ENCODE data around the gene ARSA.
A peak's percentile ranks its signal among the peaks of the same experiment; 100 is the strongest.
"Not testable (repeated sequence)": the region's sequence is repeated elsewhere in the genome, so short reads cannot be mapped to it uniquely, and the experiment has no call there.

ARSA gene

DNA sequence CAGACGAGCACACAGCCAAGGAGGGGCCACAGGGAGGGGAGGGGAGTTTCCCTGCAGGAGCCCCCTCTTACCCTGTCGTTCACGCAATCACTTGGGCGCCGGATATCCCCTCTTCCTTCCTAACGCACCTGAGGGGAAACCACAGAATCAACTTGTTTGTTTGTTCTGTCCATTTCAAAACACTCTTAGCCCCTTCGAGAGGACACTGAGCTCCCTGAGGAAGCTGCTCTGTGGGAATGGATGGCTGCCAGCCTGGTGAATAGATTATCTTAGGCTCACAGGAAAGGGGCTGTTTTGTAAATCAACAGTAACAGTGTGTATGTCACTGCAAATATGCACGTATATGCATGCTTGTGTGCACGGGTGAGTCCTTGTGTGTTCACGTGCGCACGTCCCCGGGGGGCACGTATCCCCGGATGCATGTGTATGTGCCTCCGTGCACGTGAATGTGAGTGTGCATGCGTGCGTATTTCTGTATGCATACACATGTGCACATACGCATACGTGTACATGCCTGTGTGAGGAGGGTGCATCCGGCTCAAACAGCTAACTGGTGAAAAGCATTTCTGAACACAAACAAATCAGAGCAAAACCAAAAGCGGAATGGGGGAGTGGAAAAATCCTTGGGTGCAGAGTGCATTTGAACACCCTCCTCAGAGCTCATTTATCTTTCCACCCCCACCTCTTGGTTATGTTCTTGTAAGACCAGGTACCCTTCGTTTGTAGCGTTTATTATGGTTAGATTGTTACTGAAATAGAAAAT lies 7.2 kb downstream of the ARSA start:
- peak in 1 of 2 experiments; percentile 35 for DNase-seq

DNA sequence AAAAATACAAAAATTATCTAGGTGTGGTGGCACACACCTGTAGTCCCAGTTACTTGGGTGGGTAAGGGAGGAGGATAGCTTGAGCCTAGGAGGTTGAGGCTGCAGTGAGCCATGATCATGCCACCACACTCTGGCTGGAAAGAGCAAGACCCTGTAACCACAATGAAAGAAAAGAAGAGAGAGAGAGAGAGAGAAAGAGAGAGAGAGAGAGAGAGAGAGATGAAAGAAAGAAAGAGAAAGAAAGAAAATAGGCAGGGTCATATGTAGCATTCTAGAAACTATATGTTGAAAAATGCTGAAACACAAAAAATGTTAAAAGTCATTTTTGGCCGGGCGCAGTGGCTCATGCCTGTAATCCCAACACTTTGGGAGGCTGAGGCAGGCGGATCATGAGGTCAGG lies 13.7 kb downstream of the ARSA start:
- not testable (repeated sequence) for DNase-seq

DNA sequence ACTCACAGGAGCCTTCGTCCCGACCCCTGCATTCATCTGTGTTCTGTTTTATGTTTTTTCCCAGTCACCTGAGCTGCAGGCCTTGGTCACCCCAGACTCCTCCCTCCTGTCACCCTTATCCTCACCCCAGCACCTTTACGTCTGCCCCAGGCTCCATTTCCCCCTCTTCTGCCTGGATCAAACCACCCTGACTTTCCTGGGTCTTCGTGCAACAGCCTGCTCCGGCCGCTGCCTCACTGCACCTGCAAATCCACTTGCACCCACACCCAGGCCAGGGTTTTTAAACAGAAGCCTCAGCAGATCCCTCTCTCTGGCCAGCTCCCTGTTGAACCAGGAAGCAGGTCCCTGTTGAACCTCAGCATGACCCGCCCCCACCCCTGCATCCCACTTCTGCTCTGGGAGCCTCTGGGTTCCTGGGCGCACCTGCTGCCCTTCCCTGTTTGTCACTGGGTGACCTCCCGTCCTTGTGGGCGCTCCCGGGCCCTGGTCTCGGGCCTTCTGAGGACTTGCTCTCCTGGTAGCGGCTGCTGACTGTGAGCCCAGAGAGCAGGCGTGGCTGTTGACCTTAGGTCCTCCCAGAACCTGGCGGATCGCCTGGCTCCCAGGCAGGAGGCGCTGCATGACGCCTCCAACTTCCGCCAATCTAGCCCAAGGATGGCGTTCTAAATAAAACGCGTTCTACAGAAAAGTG lies 14.5 kb downstream of the ARSA start:
- peak in 1 of 2 experiments; percentile 47 for DNase-seq

DNA sequence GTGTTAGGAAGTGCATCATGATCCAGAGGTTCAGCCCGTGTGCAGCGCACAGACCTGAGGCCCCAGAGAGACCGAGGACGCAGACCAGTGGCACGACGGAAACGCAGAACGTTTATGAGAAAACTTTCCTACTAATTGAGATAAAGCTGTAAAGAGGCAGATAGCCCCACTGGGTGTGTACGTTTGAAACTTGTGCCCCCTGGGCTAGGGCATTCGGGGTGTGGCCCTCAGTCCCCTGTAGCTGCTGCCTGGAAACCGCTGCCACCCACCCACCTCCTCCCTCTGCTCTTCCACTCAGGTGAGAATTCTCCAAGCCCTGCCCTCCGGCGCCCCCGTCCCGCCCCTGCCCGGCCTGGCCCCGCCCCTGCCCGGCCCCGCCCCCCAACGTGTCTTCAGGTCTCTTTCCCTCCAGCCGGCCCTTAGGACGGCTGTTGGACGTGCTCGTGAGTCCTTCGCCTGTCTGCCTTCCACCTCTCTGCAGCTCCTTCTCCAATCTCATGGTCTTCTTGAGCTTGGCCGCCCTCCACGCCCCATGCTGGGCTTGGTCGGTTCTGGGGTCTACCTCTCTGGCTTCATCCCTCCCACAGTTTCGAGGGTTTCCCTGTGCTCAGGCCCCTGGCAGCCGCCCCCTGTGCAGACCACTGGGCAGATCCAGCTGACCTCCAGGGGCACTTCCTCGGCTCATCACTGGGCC lies 15.3 kb downstream of the ARSA start:
- peak in 1 of 2 experiments; percentile 48 for DNase-seq

DNA sequence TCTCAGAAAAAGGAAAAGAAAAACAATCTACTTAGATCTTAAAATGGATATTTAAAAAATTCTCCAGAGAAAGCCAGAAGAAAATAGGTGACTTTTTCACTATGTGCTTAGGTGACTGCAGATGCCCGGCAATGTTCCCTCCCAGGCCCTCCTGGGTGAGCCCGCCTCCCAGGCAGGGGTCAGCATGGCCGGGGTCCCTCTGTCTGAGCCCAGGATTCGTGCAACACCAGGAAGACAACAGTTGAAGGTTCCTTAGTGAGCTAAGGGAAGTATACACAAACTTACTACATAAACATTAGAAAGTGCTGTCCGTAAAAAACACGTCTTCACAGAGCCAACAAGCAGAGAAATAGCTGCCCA lies 15.8 kb downstream of the ARSA start:
- DNase-seq: no peak

DNA sequence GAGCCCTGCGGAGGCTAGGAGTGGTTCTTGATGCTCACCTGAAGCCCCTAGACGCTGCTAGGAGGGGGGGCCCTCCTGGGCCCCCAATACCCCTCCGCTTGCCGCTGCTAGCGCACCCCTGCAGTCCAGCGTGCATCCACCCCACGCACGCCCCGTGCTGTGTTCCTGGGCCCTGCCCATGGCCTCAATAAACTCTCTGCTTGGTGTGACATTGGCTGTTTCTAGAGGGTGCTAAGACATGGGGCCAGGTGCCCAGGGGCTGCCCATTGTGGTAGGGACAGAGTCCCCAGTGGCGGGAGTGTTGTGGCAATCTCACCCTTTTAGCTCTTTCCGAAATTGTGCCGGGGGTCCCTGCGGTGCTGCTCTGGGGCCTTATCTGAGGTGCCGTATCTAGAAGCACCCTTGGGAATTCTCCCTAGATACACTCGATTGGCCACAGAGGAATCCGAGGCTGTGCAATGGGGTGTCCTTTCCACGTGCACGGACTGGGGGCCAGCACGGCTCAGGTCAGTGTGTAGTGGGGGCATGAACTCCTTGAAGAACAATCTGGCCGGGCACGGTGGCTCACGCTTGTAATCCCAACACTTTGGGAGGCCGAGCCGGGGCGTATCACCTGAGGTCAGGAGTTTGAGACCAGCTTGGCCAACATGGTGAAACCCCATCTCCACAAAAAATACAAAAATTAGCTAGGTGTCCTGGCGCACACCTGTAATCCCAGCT lies 16.5 kb downstream of the ARSA start:
- no peak for DNase-seq

DNA sequence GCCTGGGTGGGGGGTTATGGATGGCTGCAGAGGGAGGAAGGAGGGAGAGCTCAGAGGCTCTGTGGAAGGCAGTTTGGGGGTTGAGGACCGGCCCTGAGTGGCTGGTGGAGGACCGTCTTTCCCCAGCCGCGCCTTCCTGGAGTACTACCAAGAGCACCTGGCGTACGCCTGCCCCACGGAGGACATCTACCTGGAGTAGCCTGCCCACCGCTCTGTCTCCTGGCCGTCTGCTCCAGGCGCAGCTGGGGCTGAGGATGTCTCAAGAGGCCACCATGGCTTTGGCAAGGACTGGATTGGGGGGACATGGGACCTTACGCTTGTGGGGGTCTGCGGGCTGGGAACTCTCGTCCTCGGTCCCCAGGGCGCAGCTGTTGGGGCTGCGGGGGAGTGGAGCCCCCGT lies 17.4 kb downstream of the ARSA start:
- no peak for DNase-seq

DNA sequence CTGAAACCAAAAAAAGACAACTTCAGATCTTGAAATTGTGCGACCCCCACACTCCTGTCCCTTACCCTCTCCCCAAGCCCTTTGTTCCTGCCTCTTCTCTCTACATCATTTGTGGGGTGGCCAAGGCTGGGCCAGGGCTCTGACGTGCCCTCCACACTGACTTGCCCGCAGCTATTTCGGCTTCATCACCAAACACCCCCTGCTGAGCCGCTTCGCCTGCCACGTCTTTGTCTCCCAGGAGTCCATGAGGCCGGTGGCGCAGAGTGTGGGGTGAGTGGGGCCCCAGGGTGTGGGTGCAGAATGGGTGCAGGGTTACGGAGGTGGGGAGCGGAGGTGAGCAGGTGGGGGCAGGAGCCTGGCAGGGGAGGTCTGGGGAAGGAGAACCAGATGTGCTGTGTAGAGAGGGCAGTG lies 17.9 kb downstream of the ARSA start:
- DNase-seq: no peak

DNA sequence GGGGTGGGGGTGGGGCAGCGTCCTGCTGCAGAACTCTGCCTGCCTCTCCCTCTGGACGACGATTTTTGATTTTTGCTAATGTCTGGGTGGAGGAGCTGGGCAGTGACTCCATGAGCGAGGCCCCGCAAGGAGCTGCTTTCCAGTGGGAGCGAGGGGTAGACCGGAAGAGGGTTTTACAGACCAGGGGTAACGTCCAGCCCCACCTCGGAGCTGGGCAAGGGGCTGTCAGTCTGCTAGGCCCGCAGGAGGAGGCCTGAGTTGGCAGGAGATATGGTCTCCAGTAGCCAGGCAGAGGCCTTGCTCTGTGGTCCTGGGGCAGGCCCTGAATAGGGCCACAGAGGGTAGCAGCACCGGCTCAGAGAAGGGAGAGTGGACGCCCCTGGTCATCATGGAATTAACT lies 18.4 kb downstream of the ARSA start:
- no peak for DNase-seq

DNA sequence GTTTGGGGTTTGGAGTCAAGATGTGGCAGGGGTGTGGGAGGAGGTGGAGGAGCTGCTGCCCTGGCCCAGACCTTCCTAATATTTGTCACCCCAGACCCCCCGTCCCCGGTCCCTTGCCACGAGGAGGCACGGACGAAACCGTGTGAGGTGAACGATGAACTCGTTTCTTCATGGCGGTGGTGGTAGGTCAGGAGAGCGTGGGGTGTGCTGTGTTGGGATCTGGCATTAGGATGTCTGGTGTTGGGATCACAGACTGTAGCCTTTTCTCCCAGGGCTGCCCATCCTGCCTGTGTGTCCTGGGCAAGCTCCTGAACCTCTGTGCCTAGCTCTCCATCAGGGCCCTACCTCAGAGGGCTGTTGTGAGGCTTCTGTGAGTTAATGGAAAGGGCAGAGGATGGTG lies 19.0 kb downstream of the ARSA start:
- no peak for DNase-seq

DNA sequence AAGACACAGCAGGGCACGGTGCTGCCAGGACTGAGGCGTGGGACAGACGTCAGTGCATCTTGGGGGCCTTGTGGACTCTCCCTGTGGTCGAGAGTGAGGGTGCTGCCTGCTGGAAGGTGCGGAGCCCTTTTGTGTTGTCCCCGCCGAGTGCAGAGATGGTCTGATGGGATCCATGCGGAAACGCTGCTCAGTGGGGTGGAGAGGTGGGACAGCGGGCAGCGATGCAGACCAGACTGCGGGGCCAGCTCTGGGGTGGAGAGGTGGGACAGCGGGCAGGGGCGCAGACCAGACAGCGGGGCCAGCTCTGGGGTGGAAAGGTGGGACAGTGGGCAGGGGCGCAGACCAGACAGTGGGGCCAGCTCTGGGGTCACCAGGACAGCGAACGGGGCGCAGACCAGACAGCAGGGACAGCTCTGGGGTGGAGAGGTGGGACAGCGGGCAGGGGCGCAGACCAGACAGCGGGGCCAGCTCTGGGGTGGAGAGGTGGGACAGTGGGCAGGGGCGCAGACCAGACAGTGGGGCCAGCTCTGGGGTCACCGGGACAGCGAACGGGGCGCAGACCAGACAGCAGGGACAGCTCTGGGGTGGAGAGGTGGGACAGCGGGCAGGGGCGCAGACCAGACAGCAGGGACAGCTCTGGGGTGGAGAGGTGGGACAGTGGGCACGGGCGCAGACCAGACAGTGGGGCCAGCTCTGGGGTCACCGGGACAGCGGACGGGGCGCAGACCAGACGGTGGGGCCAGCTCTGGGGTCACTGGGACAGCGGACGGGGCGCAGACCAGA lies 19.7 kb downstream of the ARSA start:
- DNase-seq: not testable (repeated sequence)

DNA sequence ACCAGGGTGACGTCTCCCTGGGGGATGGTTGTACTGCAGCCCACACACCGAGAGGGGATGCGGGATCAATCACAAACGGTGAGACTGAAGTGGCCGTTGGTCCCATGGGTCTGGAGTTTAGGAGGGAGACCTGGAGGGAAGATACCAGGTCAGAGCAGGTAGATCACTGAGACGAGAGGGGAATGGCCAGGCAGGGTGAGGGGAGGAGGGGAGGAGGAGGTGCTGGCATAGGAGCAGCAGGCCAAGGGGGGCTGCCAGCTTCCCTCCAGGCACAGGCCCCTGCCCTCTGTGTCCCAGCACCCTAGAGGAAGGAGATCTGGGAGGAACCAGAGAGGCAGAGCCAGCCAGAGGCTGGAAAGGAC lies 20.3 kb downstream of the ARSA start:
- no peak for DNase-seq

DNA sequence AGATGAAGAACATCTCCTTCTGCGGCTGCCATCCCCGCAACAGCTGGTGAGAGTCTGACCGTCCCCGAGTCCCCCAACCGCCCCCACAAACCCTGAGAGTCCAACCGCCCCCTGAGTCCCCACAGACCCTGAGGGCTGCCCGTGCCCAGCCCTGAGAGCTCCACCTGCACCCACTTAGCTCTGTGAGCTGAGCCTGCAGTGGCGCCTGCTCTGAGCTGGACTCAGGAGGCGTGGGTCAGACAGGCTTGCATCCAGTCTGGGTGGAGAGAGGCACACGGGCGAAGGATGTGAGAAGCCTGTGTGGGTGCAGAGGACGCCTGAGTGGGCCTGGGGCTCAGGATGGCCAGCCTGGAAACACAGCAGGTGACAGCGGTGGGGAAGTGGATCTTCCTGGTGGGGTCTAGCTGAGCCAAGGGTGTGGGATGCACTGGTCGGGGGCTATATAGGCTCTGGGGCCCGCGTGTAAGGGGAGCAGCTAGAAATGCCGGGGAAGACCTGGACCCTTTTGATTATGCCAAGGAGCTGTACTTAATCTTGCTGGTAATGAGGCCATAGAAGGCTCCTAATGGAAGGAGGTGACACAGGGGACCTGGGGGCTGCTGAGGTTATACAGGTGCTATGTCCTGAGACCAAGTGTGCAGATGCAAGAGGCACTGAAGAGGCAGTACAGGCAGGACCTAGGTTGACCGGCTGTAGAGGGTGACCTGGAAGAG lies 20.9 kb downstream of the ARSA start:
- DNase-seq: no peak

DNA sequence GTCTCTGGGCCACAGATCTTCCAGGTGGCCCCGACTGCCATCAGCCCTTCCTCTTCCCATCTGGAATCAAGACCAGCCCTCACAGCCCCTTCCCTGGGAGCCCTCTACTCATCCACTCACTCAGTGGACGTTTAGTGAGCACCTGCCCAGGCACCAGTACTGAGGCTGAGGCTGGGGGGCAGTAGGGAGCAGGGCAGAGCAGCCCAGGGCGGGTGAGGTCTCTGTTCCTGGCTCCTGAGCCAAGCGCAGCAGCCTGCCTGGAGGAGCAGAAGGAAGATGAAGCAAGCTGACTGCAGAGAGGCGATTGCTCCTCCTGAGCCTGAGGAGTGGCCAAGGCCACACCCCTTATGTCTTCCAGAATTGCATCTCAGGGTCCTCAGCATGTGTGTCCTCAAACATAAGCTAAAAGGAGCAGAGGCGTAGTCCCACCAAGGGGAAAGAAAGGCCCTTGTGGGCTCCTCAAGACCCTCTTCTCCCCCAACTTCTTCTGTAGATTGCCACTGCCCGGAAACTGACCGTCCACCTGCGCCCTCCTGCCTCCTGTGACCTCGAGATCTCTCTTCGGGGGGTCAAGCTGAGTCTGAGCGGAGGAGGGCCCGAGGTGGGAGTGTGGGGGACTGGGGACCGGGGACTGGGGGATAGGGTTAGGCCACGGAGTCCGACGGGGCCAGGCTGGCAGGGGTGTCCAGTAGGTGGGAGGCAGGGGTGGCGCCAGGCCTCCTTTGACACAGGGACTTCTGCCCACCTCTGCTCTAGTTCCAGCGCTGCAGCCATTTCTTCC lies 21.6 kb downstream of the ARSA start:
- no peak for DNase-seq

DNA sequence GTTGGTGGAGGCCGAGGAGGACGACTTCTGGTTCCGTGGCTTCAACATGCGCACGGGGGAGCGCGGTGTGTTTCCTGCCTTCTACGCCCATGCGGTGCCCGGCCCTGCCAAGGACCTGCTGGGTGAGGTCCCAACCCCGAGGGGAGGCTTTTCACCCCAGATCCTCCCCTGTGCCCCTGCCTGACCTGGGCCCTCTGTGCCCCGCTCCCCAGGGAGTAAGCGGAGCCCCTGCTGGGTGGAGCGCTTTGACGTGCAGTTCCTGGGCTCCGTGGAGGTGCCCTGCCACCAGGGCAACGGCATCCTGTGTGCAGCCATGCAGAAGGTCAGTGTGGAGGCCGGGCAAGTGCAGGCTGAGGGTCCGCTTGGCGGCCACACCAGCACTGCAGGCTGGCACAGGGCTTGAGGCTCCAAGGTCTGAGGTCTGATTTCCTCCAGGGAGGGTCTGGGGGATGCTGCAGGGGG lies 22.3 kb downstream of the ARSA start:
- no peak for DNase-seq

DNA sequence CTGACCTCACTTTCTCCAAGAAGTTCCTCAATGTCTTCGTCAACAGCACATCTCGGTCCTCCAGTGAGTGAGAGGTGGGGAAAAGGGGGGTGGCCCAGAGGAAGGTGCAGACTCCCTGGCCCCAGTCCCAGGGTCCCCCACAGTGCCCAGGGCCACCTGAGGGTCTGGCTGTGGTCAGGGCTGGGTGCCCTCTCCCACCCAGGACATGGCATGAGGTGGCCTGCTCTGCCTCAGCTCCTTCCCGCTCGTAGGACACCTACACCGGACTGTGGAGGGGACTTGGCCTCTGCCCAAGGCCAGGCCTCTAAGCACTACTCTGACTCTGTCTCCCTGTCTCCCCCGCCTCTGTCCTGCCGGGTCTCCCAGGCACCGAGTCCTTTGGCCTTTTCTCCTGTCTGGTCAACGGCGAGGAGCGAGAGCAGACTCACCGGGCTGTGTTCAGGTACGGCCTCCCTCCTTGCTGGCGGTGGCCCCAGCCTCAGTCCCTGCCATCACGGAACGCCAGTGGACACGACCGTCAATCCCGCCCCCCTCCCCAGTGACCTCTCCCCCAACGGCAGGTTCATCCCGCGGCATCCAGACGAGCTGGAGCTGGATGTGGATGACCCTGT lies 22.8 kb downstream of the ARSA start:
- no peak for DNase-seq

DNA sequence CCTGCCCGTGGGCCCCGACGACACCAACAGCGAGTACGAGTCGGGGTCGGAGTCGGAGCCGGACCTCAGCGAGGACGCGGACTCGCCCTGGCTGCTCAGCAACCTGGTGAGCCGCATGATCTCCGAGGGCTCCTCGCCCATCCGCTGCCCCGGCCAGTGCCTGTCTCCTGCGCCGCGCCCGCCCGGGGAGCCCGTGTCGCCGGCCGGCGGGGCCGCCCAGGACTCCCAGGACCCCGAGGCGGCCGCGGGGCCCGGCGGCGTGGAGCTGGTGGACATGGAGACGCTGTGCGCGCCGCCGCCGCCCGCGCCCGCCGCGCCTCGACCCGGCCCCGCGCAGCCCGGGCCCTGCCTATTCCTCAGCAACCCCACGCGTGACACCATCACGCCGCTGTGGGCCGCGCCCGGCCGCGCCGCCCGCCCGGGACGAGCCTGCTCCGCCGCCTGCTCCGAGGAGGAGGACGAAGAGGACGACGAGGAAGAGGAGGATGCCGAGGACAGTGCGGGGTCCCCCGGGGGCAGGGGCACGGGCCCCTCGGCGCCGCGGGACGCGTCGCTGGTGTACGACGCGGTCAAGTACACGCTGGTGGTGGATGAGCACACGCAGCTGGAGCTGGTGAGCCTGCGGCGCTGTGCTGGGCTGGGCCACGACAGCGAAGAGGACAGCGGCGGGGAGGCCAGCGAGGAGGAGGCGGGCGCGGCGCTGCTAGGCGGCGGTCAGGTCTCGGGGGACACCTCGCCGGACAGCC lies 23.5 kb downstream of the ARSA start:
- no peak for DNase-seq

DNA sequence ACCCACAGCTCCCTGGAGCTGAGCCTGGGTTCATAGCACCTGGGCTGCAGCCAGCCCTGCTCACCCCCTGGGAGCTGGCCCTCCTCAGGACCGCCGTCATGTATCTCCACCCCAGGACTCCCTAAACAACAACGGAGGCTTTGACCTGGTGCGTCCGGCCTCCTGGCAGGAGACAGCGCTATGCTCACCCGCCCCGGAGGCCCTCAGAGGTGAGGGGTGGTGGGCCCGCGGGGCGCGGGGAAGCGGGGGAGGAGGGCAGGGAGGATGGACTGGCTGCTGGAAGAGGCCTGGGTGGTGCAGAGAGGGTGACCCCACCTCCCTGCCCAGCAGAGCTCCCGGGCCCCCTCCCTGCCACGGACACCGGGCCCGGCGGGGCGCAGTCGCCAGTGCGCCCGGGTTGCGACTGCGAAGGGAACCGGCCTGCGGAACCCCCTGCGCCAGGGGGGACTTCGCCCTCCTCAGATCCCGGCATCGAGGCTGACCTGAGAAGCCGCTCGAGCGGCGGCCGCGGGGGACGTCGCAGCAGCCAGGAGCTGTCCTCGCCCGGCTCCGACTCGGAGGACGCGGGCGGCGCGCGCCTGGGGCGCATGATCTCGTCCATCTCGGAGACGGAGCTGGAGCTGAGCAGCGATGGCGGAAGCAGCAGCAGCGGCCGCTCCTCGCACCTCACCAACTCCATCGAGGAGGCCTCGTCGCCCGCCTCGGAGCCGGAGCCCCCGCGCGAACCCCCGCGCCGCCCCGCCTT lies 24.3 kb downstream of the ARSA start:
- no peak for DNase-seq

DNA sequence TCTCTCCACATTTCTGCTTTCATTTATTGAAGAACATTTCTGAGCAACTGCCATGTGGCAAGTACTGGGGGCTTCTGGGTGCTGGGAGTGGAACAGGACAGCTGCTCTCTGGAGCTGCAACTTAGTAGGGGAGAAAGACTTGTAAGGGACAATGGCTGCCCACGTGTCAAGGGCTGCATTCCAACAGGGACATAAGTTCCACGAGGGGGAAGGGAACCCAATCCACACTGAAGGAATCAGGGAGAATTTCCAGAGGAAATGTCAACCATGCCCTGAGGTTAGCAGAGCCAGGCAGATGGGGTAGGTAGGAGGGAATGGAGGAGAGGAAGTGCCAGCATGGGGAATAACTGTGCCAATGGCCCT lies 25.6 kb downstream of the ARSA start:
- DNase-seq: no peak
